H1 (cell line): ENCODE results near the gene POU2AF3.

Experiments
- CHD2 ChIP-seq: IDR thresholded peaks from 2 replicates; pipeline ENCODE4 v1.6.1; 2012; ENCODE audit warnings: low read length, improper control_type of control experiment
- CTCF ChIP-seq, 3 experiments: IDR thresholded peaks; 1 replicate in 2 of 3; 2 replicates in 1 of 3; pipeline versions ENCODE4 v1.5.1 to v1.6.1; 2011; ENCODE audit warnings: low read length in 3 of 3, mild to moderate bottlenecking in 3 of 3, inconsistent platforms in 2 of 3, low read depth in 1 of 3, moderate library complexity in 1 of 3; ENCODE audit not compliant: insufficient read depth in 1 of 3; ENCODE audit errors: control extremely low read depth in 1 of 3
- EZH2 ChIP-seq: fragments of 200-600 bp; sonication (generic); IDR thresholded peaks from 2 replicates; pipeline ENCODE4 v1.7.1; 2012; ENCODE audit warnings: low read depth, mild to moderate bottlenecking, moderate library complexity, low read length, inconsistent platforms; ENCODE audit not compliant: severe bottlenecking
- KDM5A ChIP-seq: fragments of 200-600 bp; IDR thresholded peaks from 2 replicates; pipeline ENCODE4 v1.7.1; 2012; ENCODE audit warnings: mild to moderate bottlenecking, low read length, inconsistent platforms, mixed read lengths
- POLR2A ChIP-seq, 2 experiments: IDR thresholded peaks; 1 replicate in 1 of 2; 2 replicates in 1 of 2; pipeline ENCODE4 v1.6.1; 2011; ENCODE audit warnings: low read depth in 2 of 2, low read length in 2 of 2, mild to moderate bottlenecking in 2 of 2; ENCODE audit errors: control extremely low read depth in 1 of 2
- USF2 ChIP-seq: IDR thresholded peaks from 2 replicates; pipeline ENCODE4 v1.6.1; 2011; ENCODE audit warnings: low read length, improper control_type of control experiment

- TF ChIP-seq USF2 = no peak
- TF ChIP-seq KDM5A = no peak
- no peak for TF ChIP-seq POLR2A (IDR thresholded peaks at IDR 0.05; ENCODE audit: control extremely low read depth in 1 of 2, low read depth in 2 of 2, low read length in 2 of 2)
- TF ChIP-seq CHD2 = no peak
- TF ChIP-seq EZH2 = no peak
- TF ChIP-seq CTCF (IDR thresholded peaks at IDR 0.05; ENCODE audit: control extremely low read depth in 1 of 3, insufficient read depth in 1 of 3, low read depth in 1 of 3, low read length in 3 of 3) = no peak
Observed at GRCh38 chr11:111331711-111332479, 33.5 kb downstream of the POU2AF3 start.
